HepG2 (cell line): Measurements from ENCODE around the gene TBC1D24. TPM values are rescaled to one million over a fixed set of nuclear protein-coding genes. Genes with fewer than 3 reads are reported as not detected.

Source experiments
- CREM ChIP-seq, 2 experiments: sonication (generic) in 1 of 2; formaldehyde crosslinking in 1 of 2; IDR thresholded peaks; 2 replicates each; pipeline versions ENCODE4 v1.4.0 to v1.6.1; 2016 to 2020; ENCODE audit warnings: antibody characterized with exemption in 1 of 2, mild to moderate bottlenecking in 1 of 2, missing genetic modification reagents in 1 of 2
- ETV5 ChIP-seq: IDR thresholded peaks from 2 replicates; pipeline ENCODE4 v1.6.1; 2018; ENCODE audit warnings: missing biosample characterization, missing genetic modification reagents, inconsistent platforms, borderline replicate concordance
- HNF4A ChIP-seq: sonication (generic); formaldehyde crosslinking; IDR thresholded peaks from 2 replicates; pipeline ENCODE4 v1.4.0; 2020; ENCODE audit warnings: missing genetic modification reagents
- MIXL1 ChIP-seq: IDR thresholded peaks from 2 replicates; pipeline ENCODE4 v1.6.1; 2016
- PBX3 ChIP-seq: sonication (generic); formaldehyde crosslinking; IDR thresholded peaks from 2 replicates; pipeline ENCODE4 v1.8.1; 2023; ENCODE audit warnings: missing genetic modification reagents, inconsistent platforms, borderline replicate concordance
- PRPF4 ChIP-seq: fragments of 200-400 bp; formaldehyde crosslinking; IDR thresholded peaks from 2 replicates; pipeline ENCODE4 v1.6.1; 2016; ENCODE audit warnings: low read length, low read depth; ENCODE audit not compliant: poor library complexity, severe bottlenecking
- SIX4 ChIP-seq: sonication (generic); formaldehyde crosslinking; IDR thresholded peaks from 2 replicates; pipeline ENCODE4 v1.4.0; 2020; ENCODE audit warnings: missing genetic modification reagents
- SNAPC5 ChIP-seq: sonication (generic); formaldehyde crosslinking; IDR thresholded peaks from 2 replicates; pipeline ENCODE4 v1.8.1; 2023; ENCODE audit warnings: mild to moderate bottlenecking, missing genetic modification reagents, borderline replicate concordance
- TIGD3 ChIP-seq: sonication (generic); formaldehyde crosslinking; IDR thresholded peaks from 2 replicates; pipeline ENCODE4 v1.5.1; 2020; ENCODE audit warnings: mild to moderate bottlenecking, missing genetic modification reagents, borderline replicate concordance
- ZFP62 ChIP-seq: sonication (generic); formaldehyde crosslinking; IDR thresholded peaks from 2 replicates; pipeline ENCODE4 v1.4.0; 2020; ENCODE audit warnings: missing genetic modification reagents
- ZFP91 ChIP-seq: sonication (generic); formaldehyde crosslinking; IDR thresholded peaks from 2 replicates; pipeline ENCODE4 v1.9.0; 2022; ENCODE audit warnings: missing genetic modification reagents, mild to moderate bottlenecking, borderline replicate concordance
- ZMAT3 ChIP-seq: sonication (generic); formaldehyde crosslinking; conservative IDR thresholded peaks from 2 replicates; pipeline ENCODE4 v1.7.0; 2021; ENCODE audit warnings: missing genetic modification reagents
- ZNF234 ChIP-seq: sonication (generic); formaldehyde crosslinking; conservative IDR thresholded peaks from 2 replicates; pipeline ENCODE4 v1.5.1; 2020; ENCODE audit warnings: mild to moderate bottlenecking, missing genetic modification reagents
- ZNF263 ChIP-seq: sonication (generic); formaldehyde crosslinking; IDR thresholded peaks from 2 replicates; pipeline ENCODE4 v1.4.0; 2020; ENCODE audit warnings: missing genetic modification reagents
- ZNF615 ChIP-seq: sonication (generic); formaldehyde crosslinking; IDR thresholded peaks from 2 replicates; pipeline ENCODE4 v1.5.0; 2020; ENCODE audit warnings: mild to moderate bottlenecking, missing genetic modification reagents, borderline replicate concordance
- ZNF646 ChIP-seq: sonication (generic); formaldehyde crosslinking; IDR thresholded peaks from 2 replicates; pipeline ENCODE4 v1.9.0; 2021; ENCODE audit warnings: mild to moderate bottlenecking, missing genetic modification reagents
- ZNF773 ChIP-seq: sonication (generic); formaldehyde crosslinking; IDR thresholded peaks from 2 replicates; pipeline ENCODE4 v1.4.0; 2020; ENCODE audit warnings: missing genetic modification reagents, borderline replicate concordance
- polyA plus RNA-seq, 8 experiments: library from polyadenylated mRNA; depleted of rRNA in 3 of 8; stranded (reverse) in 7 of 8; unstranded in 1 of 8; fragments of >200 nt; fragmentation: Illumina TruSeq in 4 of 8; extraction: Trizol in 4 of 8; gene quantifications; 2 replicates each; pipeline versions ENCODE4 v1.2.1 to v1.2.3, GENCODE V29; 2011 to 2016; ENCODE audit warnings: low read depth in 4 of 8, missing spikeins in 1 of 8, mixed read lengths in 1 of 8; ENCODE audit not compliant: insufficient read depth in 1 of 8
- total RNA-seq, 5 experiments: library from RNA; depleted of rRNA; stranded (reverse); fragments of >200 nt; fragmentation: Illumina TruSeq; extraction: Trizol; gene quantifications; 2 replicates each; pipeline ENCODE4 v1.2.3, GENCODE V29; 2016; ENCODE audit warnings: low read depth in 1 of 5

Gene TBC1D24
- total and polyA plus RNA-seq, 2 of the 13 experiments (the other 11 are each of a cell fraction or from before 2014, with no cell fraction given) = 7.7 to 13.7 TPM

GRCh38 chr16:2524339-2524938 lies 49.5 kb downstream of the TBC1D24 start (continued):
- TF ChIP-seq ZMAT3 (CRISPR knock-in tag) (peak; percentile 50; the same call in 1 of the 2 replicates), SIX4 (CRISPR knock-in tag) (peak; percentile 41; the same call in 1 of the 2 replicates), ZFP91 (peak; percentile 65; the same call in 1 of the 2 replicates), TIGD3 (CRISPR knock-in tag) (no peak), CREM (IDR thresholded peaks at IDR 0.05) (peak; percentile 82), CREM (CRISPR knock-in tag; IDR thresholded peaks at IDR 0.05) (no peak), ZNF263 (CRISPR knock-in tag) (peak; percentile 76), ZNF773 (CRISPR knock-in tag) (no peak), ETV5 (CRISPR knock-in tag) (peak; percentile 78; the same call in 1 of the 2 replicates), MIXL1 (CRISPR knock-in tag) (peak; percentile 67; the same call in 1 of the 2 replicates), ZNF234 (CRISPR knock-in tag) (no peak), PBX3 (CRISPR knock-in tag) (no peak), ZNF615 (CRISPR knock-in tag) (no peak), ZNF646 (CRISPR knock-in tag) (no peak), SNAPC5 (no peak), PRPF4 (peak; percentile 21), ZFP62 (CRISPR knock-in tag) (no peak), HNF4A (CRISPR knock-in tag) (peak; percentile 91)
